Epithelial cell of esophagus (primary cell): ENCODE results near the gene TIMM44.

Experiments
- DNase-seq: peaks from one replicate; pipeline ENCODE4 v3.0.0; 2010; ENCODE audit warnings: low read depth
- H3K4me3 ChIP-seq: 2 replicates; pipeline ENCODE4 v1.5.1; 2011; ENCODE audit warnings: mild to moderate bottlenecking, low read length, control low read depth
- CTCF ChIP-seq: IDR thresholded peaks from 2 replicates; pipeline ENCODE4 v1.5.1; 2011; ENCODE audit warnings: low read depth, mild to moderate bottlenecking, low read length, control low read depth, inconsistent platforms; ENCODE audit not compliant: insufficient read depth; ENCODE audit errors: missing control alignments

The TIMM44 gene

DNA sequence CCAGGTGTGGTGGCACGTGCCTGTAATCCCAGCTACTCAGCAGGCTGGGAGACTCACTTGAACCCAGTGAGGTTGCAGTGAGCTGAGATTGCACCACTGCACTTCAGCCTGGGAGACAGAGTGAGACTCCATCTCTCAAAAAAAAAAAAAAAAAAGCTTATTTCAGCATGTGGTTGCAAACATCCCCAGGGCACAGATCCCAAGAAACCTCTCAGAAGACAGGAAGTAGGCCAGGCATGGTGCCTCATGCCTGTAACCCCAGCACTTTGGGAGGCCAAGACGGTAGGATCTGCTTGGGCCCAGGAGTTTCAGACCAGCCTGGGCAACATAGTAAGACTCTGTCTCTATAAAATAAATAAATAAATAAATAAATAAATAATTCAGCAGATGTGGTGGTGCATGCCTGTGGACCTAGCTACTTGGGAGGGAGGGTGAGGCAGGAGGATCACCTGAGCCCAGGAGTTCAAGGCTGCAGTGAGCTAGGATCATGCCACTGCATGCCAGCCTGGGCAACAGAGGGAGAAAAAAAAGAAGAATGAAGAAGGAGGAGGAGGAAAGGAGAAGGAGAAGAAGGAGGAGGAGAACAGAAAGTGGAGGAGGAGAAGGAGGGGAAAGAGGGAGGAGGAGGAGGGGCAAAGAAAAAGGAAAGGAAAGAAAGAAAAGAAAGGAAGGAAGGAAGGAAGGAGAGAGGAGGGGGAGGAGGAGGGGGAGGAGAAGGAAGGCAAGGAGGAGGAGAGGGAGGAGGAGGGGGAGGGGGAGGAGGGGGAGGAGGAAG lies 59.5 kb downstream of the TIMM44 start:
- no peak overlapping the region for H3K4me3 ChIP-seq
- peak; percentile 38 for DNase-seq
- no peak for TF ChIP-seq CTCF

DNA sequence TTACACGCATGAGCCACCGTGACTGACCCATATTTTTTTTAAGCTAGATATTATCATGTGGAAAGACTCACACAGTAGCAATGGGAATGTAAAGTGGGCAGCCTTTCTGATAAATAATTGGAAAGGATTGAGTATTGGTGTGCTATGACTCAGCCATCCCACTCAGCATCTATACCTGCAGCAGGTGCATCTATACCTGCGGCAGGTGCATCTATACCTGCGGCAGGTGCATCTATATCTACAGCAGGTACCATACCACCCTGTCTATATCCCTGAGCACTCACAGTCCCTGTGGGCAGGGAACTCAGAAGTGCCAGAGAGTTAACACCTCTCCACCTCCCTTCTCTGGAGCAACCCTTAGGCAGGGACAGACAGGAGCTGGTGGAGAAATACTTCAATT lies 60.4 kb downstream of the TIMM44 start:
- H3K4me3 ChIP-seq, result no peak overlapping the region
- DNase-seq, result no peak
- TF ChIP-seq CTCF, result no peak

DNA sequence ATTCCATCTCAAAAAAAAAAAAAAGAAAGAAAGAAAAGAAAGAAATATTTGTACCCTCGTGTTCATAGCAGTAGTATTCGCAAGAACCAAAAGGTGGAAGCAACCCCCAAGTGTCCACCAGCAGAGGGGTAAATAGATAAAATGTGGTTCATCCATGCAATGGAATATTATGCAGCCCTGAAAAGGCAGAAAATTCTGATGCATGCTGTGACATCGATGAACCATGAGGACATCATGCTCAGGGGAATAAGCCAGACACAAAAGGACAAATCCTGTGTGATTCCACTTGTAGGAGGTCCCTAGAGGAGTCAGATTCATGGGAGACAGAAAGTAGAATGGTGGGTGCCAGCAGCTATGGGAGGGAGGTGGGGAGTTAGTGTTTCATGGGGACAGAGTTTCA lies 61.6 kb downstream of the TIMM44 start:
- no peak overlapping the region for H3K4me3 ChIP-seq
- TF ChIP-seq CTCF, result no peak
- DNase-seq, result no peak

DNA sequence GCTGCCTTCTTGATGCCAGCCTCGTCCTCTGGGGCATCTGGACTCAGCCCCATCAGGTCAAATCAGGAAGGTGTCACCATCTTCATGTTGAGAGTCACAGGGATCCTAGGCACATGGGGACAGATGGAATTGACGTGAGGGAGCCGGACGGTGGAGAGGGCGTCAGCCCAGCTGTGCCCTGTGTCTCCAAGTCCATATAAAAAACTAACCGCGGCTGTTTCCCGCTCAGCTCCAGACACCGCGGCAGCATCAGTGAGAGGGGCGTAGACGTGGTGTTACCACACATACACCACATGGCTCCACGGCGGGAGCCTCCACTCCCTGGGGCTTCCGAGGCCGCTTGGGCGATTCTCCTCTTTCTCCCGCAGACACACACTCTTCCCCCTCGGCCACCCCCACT lies 63.6 kb downstream of the TIMM44 start:
- no peak for TF ChIP-seq CTCF
- H3K4me3 ChIP-seq, result no peak overlapping the region
- no peak for DNase-seq

GRCh38 chr19:7879111-7879807 lies 64.2 kb downstream of the TIMM44 start:
- no peak overlapping the region for H3K4me3 ChIP-seq
- no peak for TF ChIP-seq CTCF
- no peak for DNase-seq

- no peak for TF ChIP-seq CTCF
- H3K4me3 ChIP-seq, result no peak overlapping the region
- DNase-seq, result no peak
Measured at GRCh38 chr19:7877249-7877836, 66.1 kb downstream of the TIMM44 start.
